HUES64 (cell line): ENCODE measurements around the gene FYN.

ENCODE experiments used
- H3K27ac ChIP-seq: 2 replicates; pipeline ENCODE4 v1.7.0; 2013; ENCODE audit warnings: low read depth, low read length, inconsistent platforms
- H3K27me3 ChIP-seq: 2 replicates; pipeline ENCODE4 v1.6.1; 2013; ENCODE audit warnings: mild to moderate bottlenecking, low read length; ENCODE audit not compliant: insufficient read depth
- H3K36me3 ChIP-seq: 2 replicates; pipeline ENCODE4 v1.6.1; 2013; ENCODE audit warnings: mild to moderate bottlenecking, low read length; ENCODE audit not compliant: insufficient read depth
- H3K4me1 ChIP-seq: 2 replicates; pipeline ENCODE4 v1.6.1; 2013; ENCODE audit warnings: mild to moderate bottlenecking, low read length, moderate library complexity; ENCODE audit not compliant: insufficient read depth
- H3K4me3 ChIP-seq: 2 replicates; pipeline ENCODE4 v1.5.1; 2013; ENCODE audit warnings: mild to moderate bottlenecking, low read length, moderate library complexity
- H3K9ac ChIP-seq: 2 replicates; pipeline ENCODE4 v1.6.1; 2013; ENCODE audit warnings: mild to moderate bottlenecking, low read depth, low read length
- H3K9me3 ChIP-seq: 2 replicates; pipeline ENCODE4 v1.6.1; 2013; ENCODE audit warnings: low read depth, low read length; ENCODE audit not compliant: insufficient read depth
- WGBS: fragments of 150-250, 120-280 bp; methylation state at CpG from one replicate; pipeline ENCODE4 v1.1.7; 2013; ENCODE audit warnings: missing lambda C conversion rate; 5-methylcytosine and 5-hydroxymethylcytosine counted together

Gene FYN

GRCh38 chr6:111829998-111830397 is 43.3 kb downstream of the FYN start:
- H3K27ac ChIP-seq, result no peak overlapping the region
- H3K4me3 ChIP-seq, result no peak overlapping the region
- WGBS, result 81% methylated on average over 2 of the region's 2 CpGs
- no peaks in the 10 kb centered on the region for H3K27me3 ChIP-seq
- H3K36me3 ChIP-seq, result no peaks in the 10 kb centered on the region
- no peaks in the 10 kb centered on the region for H3K9me3 ChIP-seq
- no peaks in the 10 kb centered on the region for H3K4me1 ChIP-seq
- no peak overlapping the region for H3K9ac ChIP-seq

- Histone ChIP-seq H3K4me3 (no peak overlapping the region), H3K27me3 (no peaks in the 10 kb centered on the region), H3K4me1 (no peaks in the 10 kb centered on the region; the same call in 1 of the 2 replicates), H3K36me3 (no peaks in the 10 kb centered on the region), H3K9me3 (no peaks in the 10 kb centered on the region), H3K27ac (no peak overlapping the region), H3K9ac (no peak overlapping the region)
- 93% methylated on average over 3 of the region's 3 CpGs for WGBS
These were observed 43.7 kb downstream of the FYN start for GRCh38 chr6:111829581-111829980.

GRCh38 chr6:111828809-111829208 is 44.4 kb downstream of the FYN start:
- no peak overlapping the region for H3K27ac ChIP-seq
- no peaks in the 10 kb centered on the region; the same call in 1 of the 2 replicates for H3K4me1 ChIP-seq
- H3K27me3 ChIP-seq, result no peaks in the 10 kb centered on the region
- no peak overlapping the region for H3K9ac ChIP-seq
- WGBS, result 87% methylated on average over 2 of the region's 2 CpGs
- H3K9me3 ChIP-seq, result no peaks in the 10 kb centered on the region
- no peaks in the 10 kb centered on the region for H3K36me3 ChIP-seq
- H3K4me3 ChIP-seq, result no peak overlapping the region

- H3K27ac ChIP-seq, result no peak overlapping the region
- no peaks in the 10 kb centered on the region for H3K27me3 ChIP-seq
- H3K9me3 ChIP-seq, result peaks cover 2% of the 10 kb centered on the region; the same call in 1 of the 2 replicates
- no peaks in the 10 kb centered on the region for H3K36me3 ChIP-seq
- no peaks in the 10 kb centered on the region; the same call in 1 of the 2 replicates for H3K4me1 ChIP-seq
- H3K9ac ChIP-seq, result no peak overlapping the region
- WGBS, result 87% methylated on average over 3 of the region's 4 CpGs
- H3K4me3 ChIP-seq, result no peak overlapping the region
These were observed 47.7 kb downstream of the FYN start for GRCh38 chr6:111825439-111826086.

- Histone ChIP-seq H3K9ac (no peak overlapping the region), H3K27me3 (no peaks in the 10 kb centered on the region), H3K4me3 (no peak overlapping the region), H3K27ac (no peak overlapping the region), H3K36me3 (no peaks in the 10 kb centered on the region; the same call in 1 of the 2 replicates), H3K9me3 (peaks cover 6% of the 10 kb centered on the region; the same call in 1 of the 2 replicates), H3K4me1 (no peaks in the 10 kb centered on the region; the same call in 1 of the 2 replicates)
- 94% methylated on average over 4 of the region's 4 CpGs for whole genome bisulfite sequencing
These were observed 48.5 kb downstream of the FYN start for GRCh38 chr6:111824608-111825337.

- Histone ChIP-seq H3K9ac (no peak overlapping the region), H3K4me3 (no peak overlapping the region), H3K4me1 (no peaks in the 10 kb centered on the region; the same call in 1 of the 2 replicates), H3K27me3 (no peaks in the 10 kb centered on the region), H3K27ac (no peak overlapping the region), H3K9me3 (peaks cover 11% of the 10 kb centered on the region; the same call in 1 of the 2 replicates), H3K36me3 (no peaks in the 10 kb centered on the region; the same call in 1 of the 2 replicates)
- WGBS, result 76% methylated on average over 4 of the region's 4 CpGs
These were observed 49.2 kb downstream of the FYN start for GRCh38 chr6:111823831-111824607.

GRCh38 chr6:111823012-111823411 is 50.2 kb downstream of the FYN start:
- Histone ChIP-seq H3K36me3 (no peaks in the 10 kb centered on the region; the same call in 1 of the 2 replicates), H3K27me3 (no peaks in the 10 kb centered on the region), H3K9me3 (peaks cover 11% of the 10 kb centered on the region; the same call in 1 of the 2 replicates), H3K9ac (no peak overlapping the region), H3K4me1 (no peaks in the 10 kb centered on the region; the same call in 1 of the 2 replicates), H3K27ac (no peak overlapping the region), H3K4me3 (no peak overlapping the region)
- 93% methylated on average over 6 of the region's 6 CpGs for WGBS

- Histone ChIP-seq H3K9me3 (peaks cover 11% of the 10 kb centered on the region; the same call in 1 of the 2 replicates), H3K4me1 (no peaks in the 10 kb centered on the region; the same call in 1 of the 2 replicates), H3K9ac (no peak overlapping the region), H3K27ac (no peak overlapping the region), H3K27me3 (no peaks in the 10 kb centered on the region), H3K36me3 (no peaks in the 10 kb centered on the region; the same call in 1 of the 2 replicates), H3K4me3 (no peak overlapping the region)
- 96% methylated on average over 2 of the region's 3 CpGs for WGBS
These were observed 53.8 kb downstream of the FYN start for GRCh38 chr6:111819458-111819857.

- WGBS, result 90% methylated on average over 5 of the region's 5 CpGs
These were observed 54.6 kb downstream of the FYN start for GRCh38 chr6:111818539-111819226.

GRCh38 chr6:111817451-111818120 is 55.7 kb downstream of the FYN start:
- WGBS, result 95% methylated on average over 6 of the region's 6 CpGs
- H3K27me3 ChIP-seq, result no peaks in the 10 kb centered on the region
- H3K36me3 ChIP-seq, result no peaks in the 10 kb centered on the region; the same call in 1 of the 2 replicates
- no peak overlapping the region for H3K4me3 ChIP-seq
- no peak overlapping the region for H3K27ac ChIP-seq
- H3K9ac ChIP-seq, result no peak overlapping the region
- peaks cover 11% of the 10 kb centered on the region; the same call in 1 of the 2 replicates for H3K9me3 ChIP-seq
- H3K4me1 ChIP-seq, result peaks cover 6% of the 10 kb centered on the region; the same call in 1 of the 2 replicates

More at GRCh38 chr6:111818539-111819226, 54.6 kb downstream of the FYN start:
- no peaks in the 10 kb centered on the region; the same call in 1 of the 2 replicates for H3K36me3 ChIP-seq
- H3K27me3 ChIP-seq, result no peaks in the 10 kb centered on the region
- no peak overlapping the region for H3K27ac ChIP-seq
- peaks cover 11% of the 10 kb centered on the region; the same call in 1 of the 2 replicates for H3K9me3 ChIP-seq
- H3K4me3 ChIP-seq, result no peak overlapping the region
- no peaks in the 10 kb centered on the region for H3K4me1 ChIP-seq
- H3K9ac ChIP-seq, result no peak overlapping the region
